Nucleus accumbens (tissue), 56 donors: ENCODE data around the gene CCDC186.

Experiments
- DNase-seq, 56 donors: peaks; one replicate each; lab custom pipeline; 2025; lab: John Stamatoyannopoulos, UW

CCDC186 gene

GRCh38 chr10:114117728-114118127 lies 56.3 kb downstream of the CCDC186 start:
- no peak for DNase-seq

GRCh38 chr10:114115661-114116445 lies 58.1 kb downstream of the CCDC186 start:
- DNase-seq: no peak

- DNase-seq: no peak
These were observed 63.6 kb downstream of the CCDC186 start for GRCh38 chr10:114110174-114110972.

- DNase-seq: peak in 15 of 56 donors; percentile 4 to 38 (median 15)
These were observed 70.7 kb downstream of the CCDC186 start for GRCh38 chr10:114103284-114103683.

- no peak for DNase-seq
These were observed 71.7 kb downstream of the CCDC186 start for GRCh38 chr10:114102256-114102655.

- peak in 2 of 56 donors; percentile 3 to 7 for DNase-seq
These were observed 72.9 kb downstream of the CCDC186 start for GRCh38 chr10:114100848-114101741.

- no peak for DNase-seq
These were observed 77.1 kb downstream of the CCDC186 start for GRCh38 chr10:114096864-114097263.

- DNase-seq: no peak
These were observed 78.3 kb downstream of the CCDC186 start for GRCh38 chr10:114095559-114096337.

- DNase-seq: no peak
These were observed 79.2 kb downstream of the CCDC186 start for GRCh38 chr10:114094795-114095194.

GRCh38 chr10:114087655-114088054 lies 86.3 kb downstream of the CCDC186 start:
- DNase-seq: no peak

GRCh38 chr10:114087255-114087654 lies 86.7 kb downstream of the CCDC186 start:
- no peak for DNase-seq

GRCh38 chr10:114084215-114084614 lies 89.8 kb downstream of the CCDC186 start:
- no peak for DNase-seq

GRCh38 chr10:114083040-114083439 lies 91.0 kb downstream of the CCDC186 start:
- DNase-seq: no peak

- DNase-seq: no peak
These were observed 92.0 kb downstream of the CCDC186 start for GRCh38 chr10:114081911-114082583.

- DNase-seq: no peak
These were observed 94.6 kb downstream of the CCDC186 start for GRCh38 chr10:114079421-114079820.

- no peak for DNase-seq
These were observed 95.7 kb downstream of the CCDC186 start for GRCh38 chr10:114078346-114078745.

- DNase-seq: no peak
These were observed 96.2 kb downstream of the CCDC186 start for GRCh38 chr10:114077815-114078219.

- DNase-seq: no peak
These were observed 96.7 kb downstream of the CCDC186 start for GRCh38 chr10:114077347-114077746.

GRCh38 chr10:114075093-114075492 lies 98.9 kb downstream of the CCDC186 start:
- DNase-seq: no peak
